Left hindlimb (tissue), 1 donor: Measurements from ENCODE around the gene TTC39B.

Source experiments
- DNase-seq: peaks from one replicate; pipeline ENCODE4 v3.0.0-alpha.2; 2018

Gene TTC39B

GRCh38 chr9:15300218-15300617 is 6.8 kb downstream of the TTC39B start:
- no peak for DNase-seq

GRCh38 chr9:15299374-15299939 is 7.6 kb downstream of the TTC39B start:
- DNase-seq: no peak

GRCh38 chr9:15298362-15298761 is 8.7 kb downstream of the TTC39B start:
- no peak for DNase-seq

- DNase-seq: peak; percentile 42
Measured at GRCh38 chr9:15295761-15296405, 11.1 kb downstream of the TTC39B start.

- no peak for DNase-seq
Measured at GRCh38 chr9:15294604-15295003, 12.4 kb downstream of the TTC39B start.

- no peak for DNase-seq
Measured at GRCh38 chr9:15293804-15294316, 13.2 kb downstream of the TTC39B start.

DNA sequence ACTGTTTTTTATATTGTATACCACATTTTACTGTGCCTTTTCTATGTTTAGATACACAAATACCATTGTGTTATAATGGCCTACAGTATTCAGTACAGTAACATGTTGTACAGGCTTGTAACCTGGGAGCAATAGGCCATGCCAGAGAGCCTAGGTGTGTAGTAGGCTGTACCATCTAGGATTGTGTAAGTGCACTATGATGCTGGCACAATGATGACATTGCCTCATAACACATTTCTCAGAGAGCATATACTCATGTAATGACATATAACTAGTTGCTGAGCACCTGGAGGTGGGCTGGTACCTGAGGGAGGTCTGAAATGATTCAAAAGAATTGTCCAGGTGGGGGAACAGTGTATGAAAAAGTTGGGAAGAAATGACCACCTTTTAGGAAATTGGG is 13.9 kb downstream of the TTC39B start:
- DNase-seq: no peak

GRCh38 chr9:15289603-15290002 is 17.4 kb downstream of the TTC39B start:
- DNase-seq: no peak

DNA sequence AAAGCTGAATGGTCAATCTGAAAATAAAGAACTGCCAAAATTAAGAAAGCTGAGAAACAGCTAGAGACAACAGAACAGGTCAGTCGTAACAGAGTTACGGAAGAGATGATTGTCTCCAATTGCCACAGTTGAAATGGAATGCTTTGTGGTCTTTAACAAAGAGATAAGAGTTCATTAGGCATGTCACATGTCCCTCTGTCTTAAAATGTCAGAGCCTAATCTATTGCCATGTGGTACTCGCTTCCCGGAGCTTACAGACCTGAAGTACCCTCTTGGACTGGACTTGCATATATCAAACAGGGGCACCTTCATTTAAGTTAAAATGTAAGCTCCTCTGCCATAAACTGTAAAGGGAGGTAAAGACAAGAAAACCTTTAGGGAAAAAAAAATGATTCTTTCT is 19.7 kb downstream of the TTC39B start:
- no peak for DNase-seq

DNA sequence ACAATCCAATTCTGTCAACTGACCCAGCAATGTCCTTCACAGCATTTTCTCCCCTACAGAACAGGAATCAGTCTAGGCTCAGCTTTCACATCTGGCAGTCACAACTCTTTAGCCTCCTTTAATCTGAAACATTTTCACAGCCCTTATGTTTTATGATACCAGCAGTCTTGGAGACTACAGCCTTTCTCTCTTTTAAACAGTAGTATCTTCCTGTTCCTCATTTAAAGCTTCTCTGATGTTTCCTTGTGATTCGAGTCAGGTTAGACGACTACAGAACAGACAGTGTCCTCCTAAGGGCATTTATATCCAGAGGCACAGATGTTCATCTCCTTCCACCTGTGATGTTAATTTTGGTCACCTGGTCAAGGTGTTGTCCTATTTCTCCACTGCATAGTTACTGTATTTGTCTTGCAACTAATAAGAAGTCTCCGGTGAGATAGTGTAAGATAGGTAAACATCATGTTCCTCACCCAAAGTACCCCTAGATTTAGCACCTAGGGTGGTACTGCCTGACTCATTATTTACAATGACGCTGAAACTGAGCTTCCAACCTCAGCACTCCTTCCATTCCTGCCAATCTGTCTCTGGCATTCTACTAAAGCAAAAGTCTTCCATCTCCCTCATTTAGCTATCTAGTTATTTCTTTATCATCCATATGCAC is 20.7 kb downstream of the TTC39B start:
- no peak for DNase-seq

- DNase-seq: no peak
Measured at GRCh38 chr9:15282567-15283285, 24.3 kb downstream of the TTC39B start.

GRCh38 chr9:15280647-15281046 is 26.4 kb downstream of the TTC39B start:
- no peak for DNase-seq

DNA sequence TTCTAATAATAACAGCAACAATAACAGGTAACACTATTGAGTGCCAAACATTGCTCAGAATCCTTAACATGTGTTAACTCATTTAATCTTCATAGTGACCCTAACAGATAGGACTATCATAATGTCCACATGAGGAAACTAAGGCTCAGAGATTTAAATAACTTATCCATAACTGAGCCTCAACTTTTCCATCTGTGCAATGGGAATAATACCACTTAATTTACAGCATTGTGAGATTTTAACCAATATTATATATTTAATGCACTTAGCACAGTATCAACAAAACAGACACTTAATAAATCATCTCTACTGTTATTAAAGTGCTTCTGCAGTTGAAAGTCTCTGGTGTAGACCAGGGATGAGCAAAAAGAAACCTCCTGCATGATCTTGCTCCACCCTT is 28.2 kb downstream of the TTC39B start:
- DNase-seq: no peak

DNA sequence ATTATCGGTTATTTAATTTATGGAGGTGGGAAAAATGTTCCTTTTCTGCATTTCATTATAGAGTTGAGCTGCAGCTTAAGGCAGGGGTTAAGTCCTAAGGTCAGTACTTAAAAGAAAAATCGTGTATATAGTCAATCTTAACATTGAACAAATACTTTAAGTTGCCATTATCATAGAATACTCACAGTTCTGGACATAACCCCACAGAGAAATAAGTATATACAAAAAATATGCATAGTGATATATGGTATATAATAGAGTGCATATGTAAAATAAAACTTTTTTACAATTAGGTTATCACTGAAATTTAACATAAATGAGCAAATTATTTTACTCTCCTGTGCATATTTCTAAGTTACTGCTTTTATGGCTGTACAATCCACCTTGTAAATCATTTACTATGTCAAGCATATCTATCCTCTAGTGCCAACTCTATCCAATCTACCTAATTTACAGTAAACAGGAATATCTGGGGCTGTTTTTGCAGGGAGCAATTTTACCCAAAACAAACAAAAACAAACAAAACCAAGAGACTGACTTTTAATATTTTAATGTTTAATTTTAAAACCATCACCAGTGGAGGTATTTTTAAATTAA is 28.8 kb downstream of the TTC39B start:
- no peak for DNase-seq

GRCh38 chr9:15277400-15278090 is 29.5 kb downstream of the TTC39B start:
- no peak for DNase-seq

GRCh38 chr9:15276328-15276938 is 30.6 kb downstream of the TTC39B start:
- no peak for DNase-seq

GRCh38 chr9:15274425-15274824 is 32.6 kb downstream of the TTC39B start:
- DNase-seq: no peak

- DNase-seq: no peak
Measured at GRCh38 chr9:15272377-15272928, 34.6 kb downstream of the TTC39B start.

GRCh38 chr9:15271403-15271802 is 35.6 kb downstream of the TTC39B start:
- DNase-seq: no peak

DNA sequence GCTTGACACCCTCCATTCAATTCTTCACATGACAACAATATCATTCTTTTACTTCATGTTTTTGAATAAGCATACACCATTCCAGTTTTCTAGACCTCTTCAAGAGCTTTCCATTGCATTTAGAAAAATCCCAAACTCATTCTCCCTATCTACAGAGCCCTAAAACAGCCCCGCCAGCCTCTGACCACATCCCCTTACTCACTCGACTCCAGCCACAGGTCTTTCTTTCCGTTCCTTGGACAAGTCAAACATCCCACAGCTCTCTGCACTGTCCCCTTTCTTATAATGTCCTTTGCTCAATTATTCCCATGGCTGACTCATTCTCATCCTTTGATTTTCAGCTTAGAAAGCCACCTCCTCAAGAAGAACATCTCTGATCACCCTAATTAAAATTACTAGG is 38.2 kb downstream of the TTC39B start:
- no peak for DNase-seq

DNA sequence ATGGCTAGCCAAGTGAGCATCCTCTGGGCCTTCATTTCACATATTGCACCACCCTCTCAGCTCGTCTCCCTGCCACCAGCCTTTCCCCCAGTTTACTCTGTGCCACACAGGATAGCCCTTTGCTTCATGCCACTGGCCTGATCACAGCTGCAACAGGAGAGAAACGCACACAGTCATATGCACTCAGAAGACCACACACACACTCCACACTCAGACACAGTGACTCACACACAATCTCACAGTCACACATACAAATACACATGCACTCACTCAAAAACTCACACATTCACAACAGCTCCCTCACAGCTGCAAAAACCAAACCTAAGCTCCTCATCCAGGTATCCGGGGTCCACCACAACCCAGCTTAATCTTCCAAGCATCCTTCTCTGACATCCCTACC is 38.7 kb downstream of the TTC39B start:
- DNase-seq: no peak

- DNase-seq: no peak
Measured at GRCh38 chr9:15264918-15265317, 42.1 kb downstream of the TTC39B start.
